Measurements from ENCODE around the gene PCYOX1L.
A peak's percentile ranks its signal among the peaks of the same experiment; 100 is the strongest.

Gene PCYOX1L

GRCh38 chr5:149378241-149378820 is 20.5 kb downstream of the PCYOX1L start:
- TF ChIP-seq CTCF (IDR thresholded peaks at IDR 0.05; ENCODE audit: control extremely low read depth, extremely low read depth, low read depth, missing control alignments): no peak
- no peak for DNase-seq (ENCODE audit: extremely low spot score)
- ChIA-PET CTCF (interaction anchor here (5.9 kb wide), 1 partner anchor 8 kb away, joined by 81 read pairs; no protein-coding TSS in a partner anchor), POLR2A (no interaction called here)

DNA sequence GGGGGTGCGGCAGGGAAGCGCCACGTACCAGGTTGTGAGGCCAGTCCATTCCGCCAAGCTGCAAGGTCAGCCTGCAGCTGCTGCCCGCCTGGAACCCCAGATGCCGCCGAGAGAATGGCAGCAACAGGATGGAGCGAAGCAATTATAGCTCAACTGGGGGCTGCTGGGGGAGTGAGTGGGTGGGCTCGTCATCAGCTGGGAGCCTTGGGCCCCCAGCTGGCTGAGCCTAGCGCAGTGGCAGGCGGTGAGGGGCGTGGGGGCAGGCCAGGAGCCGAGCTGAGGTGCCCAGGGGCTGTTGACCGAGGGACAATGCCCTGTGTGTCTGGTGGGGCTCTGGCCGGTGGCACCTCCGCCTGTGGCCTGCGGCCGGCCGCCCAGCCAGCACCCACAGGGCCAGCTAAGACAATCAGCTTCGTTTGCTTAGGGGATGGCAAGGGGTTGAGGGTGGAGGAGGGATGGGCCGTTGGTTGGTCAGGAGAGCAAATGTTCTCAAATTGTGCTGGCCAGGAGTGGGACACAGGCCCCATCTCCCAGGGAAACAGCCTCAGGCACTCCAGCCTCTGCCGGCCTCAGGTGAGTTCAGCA is 21.4 kb downstream of the PCYOX1L start, which contains the start of gene IL17B:
IL17B (minus strand) TSS at position 116 of the 585 bp plus-strand sequence; CDS start at position 49, 67 bp downstream.
- no peak for TF ChIP-seq CTCF (IDR thresholded peaks at IDR 0.05; ENCODE audit: control extremely low read depth, extremely low read depth, low read depth, missing control alignments)
- ChIA-PET POLR2A (no interaction called here), CTCF (interaction anchor here (1.3 to 6.4 kb wide), 4 partner anchors 9 to 187 kb away, joined by 4 to 81 read pairs (median 38); no protein-coding TSS in a partner anchor)
- DNase-seq (ENCODE audit: extremely low spot score): no peak

DNA sequence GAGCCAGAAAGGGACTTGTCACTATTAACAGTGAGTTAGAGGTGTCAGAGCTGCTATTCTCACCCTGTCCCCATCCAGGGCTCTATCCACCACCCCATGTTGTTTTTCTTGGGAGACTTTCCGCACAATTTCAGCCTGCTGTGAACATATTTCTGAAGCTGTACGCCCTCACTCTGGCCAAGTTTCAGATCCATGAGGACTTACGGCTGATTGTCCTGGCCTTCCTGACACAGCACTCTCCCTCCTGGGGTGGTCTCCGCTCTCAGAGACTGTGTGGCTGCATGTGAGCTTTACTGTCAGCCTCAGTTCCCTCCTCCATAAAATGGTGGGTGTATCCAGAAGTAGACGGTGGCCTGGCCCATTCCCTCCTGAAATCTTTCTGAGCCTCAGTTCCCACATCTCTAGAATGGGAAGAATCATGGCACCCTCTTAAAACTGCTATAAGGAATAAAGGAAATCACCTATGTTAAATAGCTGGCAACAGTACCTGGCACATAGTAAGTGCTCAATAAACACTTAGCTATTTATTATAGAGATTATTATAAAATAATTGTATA is 22.1 kb downstream of the PCYOX1L start:
- POLR2A ChIA-PET: no interaction called here
- no peak for TF ChIP-seq CTCF (IDR thresholded peaks at IDR 0.05; ENCODE audit: control extremely low read depth, extremely low read depth, low read depth, missing control alignments)
- CTCF ChIA-PET: interaction anchor here (1.3 to 6.4 kb wide), 4 partner anchors 10 to 186 kb away, joined by 4 to 81 read pairs (median 38); no protein-coding TSS in a partner anchor
- no peak for DNase-seq (ENCODE audit: extremely low spot score)

GRCh38 chr5:149380466-149381121 is 22.7 kb downstream of the PCYOX1L start:
- TF ChIP-seq CTCF (IDR thresholded peaks at IDR 0.05; ENCODE audit: control extremely low read depth, extremely low read depth, low read depth, missing control alignments): no peak
- CTCF ChIA-PET: interaction anchor here (0.8 to 6.4 kb wide), 17 partner anchors 11 to 610 kb away, joined by 3 to 81 read pairs (median 4); partner anchors contain the start of gene GRPEL2
- no peak for DNase-seq (ENCODE audit: extremely low spot score)
- POLR2A ChIA-PET: no interaction called here

DNA sequence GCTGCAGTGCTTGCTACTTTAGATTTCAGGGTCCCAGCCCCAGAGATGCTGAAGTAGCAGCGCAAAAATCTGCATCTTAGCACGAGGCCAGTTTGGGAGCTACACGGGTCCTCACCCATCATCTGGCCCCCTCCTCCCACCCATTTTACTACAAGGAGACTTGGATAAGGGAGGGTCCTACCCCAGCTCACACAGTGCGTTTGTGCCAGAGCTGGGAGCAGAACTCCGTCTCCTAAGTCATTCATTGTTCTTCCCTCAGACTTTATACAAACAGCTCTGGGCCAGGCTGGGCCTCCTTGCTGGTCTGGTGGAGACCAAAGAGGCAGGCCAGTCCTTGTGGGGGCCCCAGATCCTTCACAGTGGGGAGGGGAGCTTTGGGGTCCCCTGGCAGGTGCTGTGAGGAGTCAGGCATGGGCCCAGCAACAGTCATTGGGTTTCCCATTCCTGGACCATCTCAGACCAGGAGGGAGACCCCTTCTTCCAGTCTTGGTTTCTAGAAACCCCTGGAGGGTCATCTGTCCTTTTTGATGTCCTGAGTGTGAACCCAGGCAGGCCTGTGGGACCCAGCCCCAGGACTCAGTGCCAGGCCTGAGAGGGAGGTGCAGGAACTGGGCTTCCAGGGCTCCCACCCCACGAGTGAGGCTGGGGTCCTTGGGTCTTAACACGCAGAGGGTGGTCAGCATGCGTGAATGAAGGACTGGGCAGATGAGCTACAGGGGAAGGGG is 23.6 kb downstream of the PCYOX1L start:
- CTCF ChIA-PET: interaction anchor here (0.8 to 6.4 kb wide), 32 partner anchors 9 to 609 kb away, joined by 3 to 81 read pairs (median 4); partner anchors contain the start of genes GRPEL2 and PCYOX1L
- DNase-seq (ENCODE audit: extremely low spot score): no peak
- no peak for TF ChIP-seq CTCF (IDR thresholded peaks at IDR 0.05; ENCODE audit: control extremely low read depth, extremely low read depth, low read depth, missing control alignments)
- POLR2A ChIA-PET: no interaction called here

GRCh38 chr5:149381986-149382338 is 24.1 kb downstream of the PCYOX1L start:
- ChIA-PET POLR2A (no interaction called here), CTCF (interaction anchor here (0.7 to 6.4 kb wide), 35 partner anchors 8 to 237 kb away, joined by 3 to 81 read pairs (median 4); partner anchors contain the start of genes GRPEL2 and PCYOX1L)
- TF ChIP-seq CTCF (IDR thresholded peaks at IDR 0.05; ENCODE audit: control extremely low read depth, extremely low read depth, low read depth, missing control alignments): peak; percentile 94
- DNase-seq (ENCODE audit: extremely low spot score): peak; percentile 89

Measured in GM10248 (cell line).